NCI-H1105 (cell line): Measurements from ENCODE around the gene DMC1.
"Not testable (repeated sequence)": the region's sequence is repeated elsewhere in the genome, so short reads cannot be mapped to it uniquely, and the experiment has no call there.

Experiments
- DNase-seq: peaks from one replicate; lab custom pipeline; 2025; lab: John Stamatoyannopoulos, UW

The DMC1 gene, protein sequence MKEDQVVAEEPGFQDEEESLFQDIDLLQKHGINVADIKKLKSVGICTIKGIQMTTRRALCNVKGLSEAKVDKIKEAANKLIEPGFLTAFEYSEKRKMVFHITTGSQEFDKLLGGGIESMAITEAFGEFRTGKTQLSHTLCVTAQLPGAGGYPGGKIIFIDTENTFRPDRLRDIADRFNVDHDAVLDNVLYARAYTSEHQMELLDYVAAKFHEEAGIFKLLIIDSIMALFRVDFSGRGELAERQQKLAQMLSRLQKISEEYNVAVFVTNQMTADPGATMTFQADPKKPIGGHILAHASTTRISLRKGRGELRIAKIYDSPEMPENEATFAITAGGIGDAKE

DNA sequence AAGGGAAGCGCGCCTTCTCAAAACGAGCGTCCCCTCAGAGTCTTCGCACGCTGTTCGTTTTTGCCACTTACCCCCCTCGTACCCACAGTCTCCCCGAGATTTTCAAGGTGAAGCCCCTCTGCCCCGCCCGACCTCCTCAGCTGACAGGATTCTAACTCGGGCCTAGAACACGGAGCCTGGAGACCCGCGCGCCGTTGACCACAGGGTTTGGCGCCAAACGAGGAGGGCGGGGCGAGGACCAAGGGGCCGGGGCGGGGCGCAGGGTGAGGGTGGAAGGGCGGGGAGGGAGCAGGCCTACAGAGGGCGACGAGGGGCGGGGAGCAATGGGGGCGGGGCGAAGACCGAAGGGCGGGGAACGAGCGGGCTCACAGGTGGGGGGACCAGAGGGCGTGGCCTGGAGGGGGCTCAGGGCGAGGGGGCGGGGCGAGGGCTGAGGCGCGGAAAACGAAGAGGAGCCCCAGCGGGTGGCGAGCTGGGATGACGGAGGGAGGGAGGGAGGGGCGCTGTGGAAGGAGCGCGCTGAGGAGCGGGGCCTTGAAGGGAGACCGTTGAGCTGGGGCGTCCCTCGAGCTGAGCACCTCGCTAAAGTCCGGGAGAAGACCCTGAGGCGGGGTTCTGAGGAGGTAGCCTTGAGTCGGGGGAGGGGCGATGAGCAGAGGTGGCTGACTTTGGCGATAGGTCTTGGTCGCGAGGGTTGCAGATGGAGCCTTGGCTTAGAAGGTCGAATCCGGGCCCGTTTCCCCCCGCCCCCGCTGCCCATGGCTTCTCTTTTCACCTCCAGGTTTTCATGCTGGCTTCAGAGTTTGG is at the start of gene DMC1:
TSS of gene DMC1 (minus strand) at position 212 of the 807 bp plus-strand sequence. CDS start 1,927 bp downstream, outside the sequence.
- DNase-seq = peak; percentile 91

DNA sequence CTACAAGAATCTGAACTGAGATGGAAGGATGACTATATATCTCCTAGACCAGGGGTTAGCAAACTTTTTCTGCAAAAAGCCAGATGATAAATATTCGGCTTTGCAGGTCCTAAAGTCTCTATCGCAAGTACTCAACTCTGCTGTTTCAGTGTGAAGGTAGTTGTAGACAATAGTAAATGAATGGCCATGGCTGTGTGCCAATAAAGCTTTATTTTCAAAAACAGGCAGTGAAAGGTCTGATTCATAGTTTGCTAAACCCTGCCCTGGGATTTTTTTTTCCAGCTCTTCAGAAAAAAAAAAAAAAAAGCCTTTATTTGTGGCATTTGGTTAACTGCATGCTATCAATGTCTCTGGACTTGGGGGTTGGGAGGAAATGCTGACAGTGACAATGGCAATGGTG is 48.7 kb upstream of the DMC1 start:
- DNase-seq = no peak

DNA sequence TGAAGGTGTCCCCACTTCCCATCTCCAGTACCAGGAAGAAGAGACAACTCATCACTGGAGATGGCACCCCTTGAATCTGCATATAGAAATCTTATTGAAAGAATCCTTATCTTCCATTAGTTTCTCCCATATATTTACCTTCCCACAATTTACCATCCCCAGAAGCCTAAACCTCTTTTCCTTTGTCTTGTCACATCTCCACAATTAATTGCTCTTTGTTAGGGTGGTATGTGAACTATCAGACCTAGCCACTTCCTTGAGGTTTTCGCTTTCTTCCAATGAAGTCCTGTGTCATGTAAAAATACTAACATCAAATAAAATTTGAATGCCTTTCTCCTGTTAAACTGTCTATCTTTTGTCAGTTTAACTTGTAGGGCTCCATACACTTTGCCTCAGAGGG is 48.3 kb upstream of the DMC1 start:
- DNase-seq = no peak

DNA sequence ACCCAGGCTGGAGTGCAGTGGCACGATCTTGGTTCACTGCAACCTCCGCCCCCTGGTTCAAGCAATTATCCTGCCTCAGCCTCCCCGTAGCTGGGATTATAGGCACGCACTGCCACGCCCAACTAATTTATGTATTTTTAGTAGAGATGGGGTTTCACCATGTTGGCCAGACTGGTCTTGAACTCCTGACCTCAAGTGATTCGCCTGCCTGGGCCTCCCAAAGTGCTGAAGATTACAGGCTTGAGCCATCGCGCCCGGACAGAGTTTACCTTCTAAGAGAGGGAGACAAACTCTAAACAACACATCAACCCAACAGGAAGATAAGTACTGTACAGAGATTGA is 45.1 kb upstream of the DMC1 start:
- not testable (repeated sequence) for DNase-seq

DNA sequence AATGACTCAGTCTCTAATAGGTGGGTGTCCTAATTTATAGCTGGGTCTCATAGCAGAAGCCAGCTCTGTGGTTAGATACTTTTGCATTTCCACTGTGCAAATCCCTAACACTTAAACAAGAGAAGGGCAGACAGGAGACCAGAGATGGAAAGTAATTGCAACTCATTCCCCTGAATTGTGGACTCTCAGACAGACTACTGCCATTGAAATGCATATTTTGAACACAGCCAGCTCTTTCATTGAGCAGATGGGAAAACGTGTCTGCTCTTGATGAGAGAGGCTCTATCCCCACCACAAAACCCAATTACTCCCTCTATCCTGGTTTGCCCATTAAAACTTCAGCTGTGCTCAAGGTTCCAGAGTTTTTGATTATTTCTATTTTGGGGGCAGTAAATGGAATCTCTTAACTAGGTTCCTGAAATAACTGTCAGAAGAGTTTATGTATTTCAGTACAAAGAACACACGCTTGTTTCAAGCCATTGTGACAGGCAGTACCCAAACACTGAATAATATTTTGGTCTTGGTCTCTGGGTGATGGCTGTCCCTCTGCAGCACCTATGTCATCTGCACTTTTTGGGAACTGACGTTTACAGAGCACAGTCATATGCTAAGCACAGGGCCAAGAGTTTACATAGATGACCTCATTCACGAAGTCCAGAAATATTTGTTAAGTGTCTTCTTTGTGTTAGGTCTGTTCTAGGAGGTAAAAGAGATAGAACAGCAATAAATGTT is 44.5 kb upstream of the DMC1 start:
- DNase-seq = no peak

- DNase-seq = no peak
Observed at GRCh38 chr22:38613588-38613987, 43.6 kb upstream of the DMC1 start.

- no peak for DNase-seq
Observed at GRCh38 chr22:38612217-38613006, 42.4 kb upstream of the DMC1 start.

DNA sequence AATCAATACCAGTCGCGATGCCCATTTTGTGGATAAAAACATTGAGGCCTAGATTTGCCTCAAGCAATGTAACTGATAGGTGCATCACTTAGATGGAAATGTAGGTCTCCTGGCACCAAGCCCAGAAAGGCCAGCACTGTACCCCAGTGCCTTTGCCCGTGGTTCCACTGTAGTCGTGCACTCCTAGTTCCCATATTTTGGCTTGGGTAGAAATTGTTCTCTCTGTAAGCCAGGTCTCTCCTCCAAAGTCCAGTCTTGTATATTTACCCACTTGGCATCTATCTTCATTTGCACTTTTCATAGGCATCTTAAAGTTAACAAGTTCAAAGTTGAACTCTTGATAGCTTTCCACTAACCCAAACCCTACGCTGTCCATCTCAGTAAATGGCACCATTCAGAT is 41.6 kb upstream of the DMC1 start:
- no peak for DNase-seq

- DNase-seq = no peak
Observed at GRCh38 chr22:38610234-38610633, 40.3 kb upstream of the DMC1 start.

- no peak for DNase-seq
Observed at GRCh38 chr22:38608992-38609750, 39.2 kb upstream of the DMC1 start.

DNA sequence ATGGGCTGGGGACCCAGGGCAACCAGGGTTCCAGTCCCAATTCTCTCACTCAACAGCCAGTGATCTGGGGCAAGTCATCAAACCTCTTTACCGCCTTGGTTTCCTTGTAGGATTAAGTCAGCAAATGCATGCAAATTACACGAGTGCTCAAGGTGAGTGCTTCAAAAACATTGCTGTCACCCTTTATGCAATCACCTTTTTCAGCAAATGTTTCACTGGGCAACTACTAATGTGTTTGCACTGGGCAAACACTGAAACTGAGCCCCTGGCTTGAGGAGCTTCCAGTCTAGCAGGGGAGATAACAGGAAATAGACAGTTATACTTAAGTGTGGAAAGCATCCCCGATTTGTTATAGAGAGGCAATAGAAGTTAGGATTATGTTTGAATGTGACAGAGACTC is 37.7 kb upstream of the DMC1 start:
- DNase-seq = no peak

DNA sequence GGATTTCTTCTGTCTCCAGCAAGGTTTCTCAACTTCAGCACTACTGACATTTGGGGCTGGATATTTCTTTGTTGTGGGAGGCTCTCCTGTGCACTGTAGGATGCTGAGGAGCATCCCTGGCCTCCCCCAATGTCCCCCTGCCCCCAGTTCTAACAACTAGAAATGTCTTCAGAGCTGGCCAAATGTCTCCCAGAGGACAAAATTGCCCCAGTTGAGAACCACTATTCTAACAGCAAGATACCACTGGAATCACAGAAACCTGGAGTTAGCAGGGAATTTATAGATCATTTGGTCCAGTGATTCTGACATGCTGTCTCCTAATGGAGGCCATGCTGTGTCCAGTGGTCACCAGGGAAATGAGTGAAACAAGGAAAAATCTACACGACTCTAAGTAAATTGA is 32.2 kb upstream of the DMC1 start:
- no peak for DNase-seq

DNA sequence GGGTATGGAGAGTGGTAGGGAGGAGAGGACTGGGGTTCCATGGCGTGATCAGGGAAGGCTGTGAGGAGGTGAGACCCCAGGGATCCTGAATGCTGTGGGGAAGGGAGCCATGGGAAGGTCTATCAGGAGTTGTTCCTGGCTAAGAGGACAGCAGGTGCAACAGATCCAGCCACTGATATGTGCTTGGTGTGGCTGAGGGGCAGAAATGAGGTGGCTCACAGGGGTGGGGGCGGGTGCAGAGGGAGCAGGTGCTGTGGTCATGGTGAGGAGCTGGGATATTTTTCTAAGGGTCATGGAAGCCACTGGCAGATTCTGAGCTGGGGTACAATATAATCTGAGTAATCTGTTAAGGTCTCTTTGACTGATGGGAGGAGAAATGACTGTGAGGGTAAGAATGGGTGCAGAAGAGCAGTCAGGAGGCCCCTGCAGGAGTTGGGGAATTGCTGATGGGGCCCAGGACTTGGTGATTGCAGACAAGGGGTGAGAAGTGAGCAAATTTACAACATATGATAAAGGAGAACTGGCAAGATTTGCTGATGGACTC is 31.3 kb upstream of the DMC1 start:
- DNase-seq = no peak

- no peak for DNase-seq
Observed at GRCh38 chr22:38599466-38599865, 29.5 kb upstream of the DMC1 start.

GRCh38 chr22:38582923-38583322 is 12.9 kb upstream of the DMC1 start:
- DNase-seq = not testable (repeated sequence)

- no peak for DNase-seq
Observed at GRCh38 chr22:38578505-38578904, 8.5 kb upstream of the DMC1 start.

- DNase-seq = no peak
Observed at GRCh38 chr22:38572065-38572464, 2.1 kb upstream of the DMC1 start.

DNA sequence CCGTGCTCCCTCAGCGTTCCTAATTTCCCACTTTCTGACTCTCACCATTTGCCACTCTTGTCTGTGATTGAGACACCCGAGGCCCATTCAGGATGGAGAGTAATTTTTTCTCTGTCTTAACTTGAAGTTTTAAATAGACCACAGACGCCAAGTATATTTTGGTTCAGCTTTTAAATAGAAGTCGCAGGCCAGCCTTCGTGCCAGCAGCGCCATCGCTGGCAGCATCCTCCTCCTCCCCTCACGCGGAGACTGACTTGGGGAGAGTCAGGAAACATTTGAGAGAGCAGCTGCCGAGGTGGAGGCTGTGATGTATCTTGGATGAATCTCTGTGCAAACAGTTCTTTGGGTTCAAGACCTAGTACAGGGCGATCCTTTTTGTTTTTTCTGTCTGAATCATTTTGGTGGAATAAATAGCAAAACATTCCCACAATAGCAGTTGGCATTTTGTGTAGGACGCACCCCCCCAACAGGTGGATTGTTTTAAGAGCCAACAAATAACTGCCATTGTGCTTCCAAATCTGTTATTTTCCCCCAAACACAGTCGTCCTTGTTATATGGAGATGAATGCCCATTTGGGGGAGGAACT is 889 bp upstream of the DMC1 start:
- no peak for DNase-seq

DNA sequence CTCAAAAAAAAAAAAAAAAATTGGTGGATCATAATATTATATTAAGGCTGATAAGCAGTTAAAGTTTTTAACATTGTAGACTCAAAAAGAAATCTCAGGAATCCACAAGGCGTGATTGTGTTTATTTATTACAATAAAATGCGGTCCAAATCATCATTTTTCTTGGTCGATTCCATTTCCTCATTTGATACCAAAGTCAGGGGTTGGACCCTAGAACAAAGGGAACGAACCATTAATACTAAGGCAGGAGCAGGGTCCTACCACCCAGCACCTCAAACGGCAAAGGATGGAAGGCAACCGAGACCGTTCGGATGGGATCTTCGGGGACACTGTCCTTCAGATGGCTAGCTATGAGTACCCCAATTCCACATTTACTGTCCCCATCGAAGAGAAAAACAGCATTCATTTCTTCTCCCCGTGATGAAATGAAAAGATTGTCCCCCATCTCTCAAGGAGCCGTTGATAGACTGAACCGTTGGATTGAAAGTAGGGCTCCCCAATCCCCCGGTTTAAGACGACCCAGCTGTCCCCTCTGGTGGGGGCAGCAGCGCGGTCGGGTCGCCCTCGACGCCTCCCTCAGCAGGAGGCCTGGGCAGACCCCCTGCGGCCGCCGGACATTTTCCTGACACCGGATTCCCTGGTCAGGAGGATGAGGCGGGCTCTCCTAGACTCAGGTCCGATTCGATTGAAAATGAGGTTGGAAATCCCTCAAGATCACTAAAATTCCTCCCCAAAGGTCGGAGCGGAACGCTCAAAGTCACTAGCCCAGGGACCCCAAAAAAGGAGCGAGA is 607 bp downstream of the DMC1 start:
- no peak for DNase-seq
